ENCODE data around the gene AGO1. TPM values are rescaled to one million over a fixed set of nuclear protein-coding genes. Genes with fewer than 3 reads are reported as not detected.
"Not testable (repeated sequence)": the region's sequence is repeated elsewhere in the genome, so short reads cannot be mapped to it uniquely, and the experiment has no call there.

Gene AGO1
- total and polyA plus RNA-seq, 8 donors, result 2.7 to 18.7 (median 11.5) TPM

GRCh38 chr1:35945327-35945726 lies 62.3 kb downstream of the AGO1 start:
- H3K9me3 ChIP-seq, result no peaks in the 10 kb centered on the region
- ATAC-seq, result no peak
- H3K4me1 ChIP-seq, result peaks cover 0 to 6% (median 0%) of the 10 kb centered on the region in 3 donors
- DNase-seq, result no peak
- H3K4me3 ChIP-seq, result no peak overlapping the region
- intact Hi-C loops (cut with DNase I), result no loop called here
- WGBS, 2 donors, result 54 to 68% methylated on average over 2 of the region's 2 CpGs
- H3K27ac ChIP-seq, result no peak overlapping the region
- no peak for TF ChIP-seq CTCF (IDR thresholded peaks at IDR 0.05)
- no peaks in the 10 kb centered on the region for H3K27me3 ChIP-seq
- FAIRE-seq, result no peak
- no peaks in the 10 kb centered on the region for H3K36me3 ChIP-seq

- 94 to 96% methylated on average over 2 of the region's 2 CpGs for WGBS, 2 donors
- no peak for FAIRE-seq
- ATAC-seq, result no peak
- no peaks in the 10 kb centered on the region for H3K4me1 ChIP-seq
- no peak for TF ChIP-seq CTCF (IDR thresholded peaks at IDR 0.05)
- intact Hi-C loops (cut with DNase I), result no loop called here
- no peaks in the 10 kb centered on the region for H3K9me3 ChIP-seq
- H3K4me3 ChIP-seq, result no peak overlapping the region
- DNase-seq, result no peak
- no peak overlapping the region for H3K27ac ChIP-seq
- H3K36me3 ChIP-seq, result no peaks in the 10 kb centered on the region
- H3K27me3 ChIP-seq, result no peaks in the 10 kb centered on the region
These were observed 64.5 kb downstream of the AGO1 start for GRCh38 chr1:35947547-35947946.

- H3K9me3 ChIP-seq, result no peaks in the 10 kb centered on the region
- H3K27me3 ChIP-seq, result no peaks in the 10 kb centered on the region
- H3K4me3 ChIP-seq, result no peak overlapping the region
- 92 to 95% methylated on average over 1 of the region's 1 CpG for WGBS, 2 donors
- no peaks in the 10 kb centered on the region for H3K36me3 ChIP-seq
- TF ChIP-seq CTCF (IDR thresholded peaks at IDR 0.05), result no peak
- no peak overlapping the region for H3K27ac ChIP-seq
- ATAC-seq (no peak), DNase-seq (no peak), FAIRE-seq (no peak)
- intact Hi-C loops (cut with DNase I), result no loop called here
- H3K4me1 ChIP-seq, result peaks cover 0 to 11% (median 8%) of the 10 kb centered on the region in 3 donors
These were observed 75.5 kb downstream of the AGO1 start for GRCh38 chr1:35958558-35958957.

- no peaks in the 10 kb centered on the region for H3K27me3 ChIP-seq
- no peak overlapping the region for H3K27ac ChIP-seq
- no peak for ATAC-seq
- FAIRE-seq, result no peak
- H3K4me3 ChIP-seq, result no peak overlapping the region
- no peaks in the 10 kb centered on the region for H3K36me3 ChIP-seq
- peaks cover 0 to 11% (median 8%) of the 10 kb centered on the region in 3 donors for H3K4me1 ChIP-seq
- no peaks in the 10 kb centered on the region for H3K9me3 ChIP-seq
- 55 to 59% methylated on average over 3 of the region's 3 CpGs for WGBS, 2 donors
- no peak for TF ChIP-seq CTCF (IDR thresholded peaks at IDR 0.05)
- intact Hi-C loops (cut with DNase I), result no loop called here
- no peak for DNase-seq
These were observed 76.3 kb downstream of the AGO1 start for GRCh38 chr1:35959304-35959703.

- intact Hi-C loops (cut with DNase I), result no loop called here
- Histone ChIP-seq H3K9me3 (no peaks in the 10 kb centered on the region), H3K27me3 (no peaks in the 10 kb centered on the region), H3K36me3 (no peaks in the 10 kb centered on the region), H3K4me1 (peaks cover 0 to 11% (median 8%) of the 10 kb centered on the region in 3 donors), H3K4me3 (no peak overlapping the region), H3K27ac (no peak overlapping the region)
- ATAC-seq (no peak), DNase-seq (no peak), FAIRE-seq (no peak)
- 90 to 97% methylated on average over 2 of the region's 2 CpGs for WGBS, 2 donors
- no peak for TF ChIP-seq CTCF (IDR thresholded peaks at IDR 0.05)
These were observed 79.9 kb downstream of the AGO1 start for GRCh38 chr1:35962952-35963351.

GRCh38 chr1:35964277-35964676 lies 81.3 kb downstream of the AGO1 start:
- WGBS, 2 donors, result 98 to 100% methylated on average over 1 of the region's 1 CpG
- H3K27me3 ChIP-seq; H3K27ac ChIP-seq; H3K36me3 ChIP-seq; intact Hi-C loops (cut with DNase I); ATAC-seq; DNase-seq; H3K9me3 ChIP-seq; H3K4me3 ChIP-seq; H3K4me1 ChIP-seq; FAIRE-seq: not testable (repeated sequence)
